Femur (tissue), 1 donor: ENCODE data around the gene NKD2.

Source experiments
- DNase-seq: peaks from one replicate; pipeline ENCODE4 v3.0.0-alpha.2; 2017

Gene NKD2

GRCh38 chr5:1001406-1002270, 7.0 kb upstream of the NKD2 start:
- DNase-seq: peak; percentile 23

- no peak for DNase-seq
Measured at GRCh38 chr5:1002271-1002546, 6.4 kb upstream of the NKD2 start.

GRCh38 chr5:1002836-1003235, 5.8 kb upstream of the NKD2 start:
- peak; percentile 11 for DNase-seq

GRCh38 chr5:1003296-1003937, 5.2 kb upstream of the NKD2 start:
- peak; percentile 20 for DNase-seq

GRCh38 chr5:1004461-1005248, 3.9 kb upstream of the NKD2 start:
- DNase-seq: peak; percentile 69

GRCh38 chr5:1005249-1005851, 3.3 kb upstream of the NKD2 start:
- peak; percentile 18 for DNase-seq

GRCh38 chr5:1005904-1006655, 2.5 kb upstream of the NKD2 start:
- peak; percentile 13 for DNase-seq

- DNase-seq: peak; percentile 14
Measured at GRCh38 chr5:1006656-1007071, 1.9 kb upstream of the NKD2 start.

- DNase-seq: peak; percentile 17
Measured at GRCh38 chr5:1007221-1007680, 1.4 kb upstream of the NKD2 start.

GRCh38 chr5:1007681-1008450, 736 bp upstream of the NKD2 start:
- peak; percentile 21 for DNase-seq

GRCh38 chr5:1009359-1010180, 968 bp downstream of the NKD2 start:
- no peak for DNase-seq

GRCh38 chr5:1010181-1010510, 1.5 kb downstream of the NKD2 start:
- no peak for DNase-seq

GRCh38 chr5:1010641-1011046, 2.0 kb downstream of the NKD2 start:
- DNase-seq: no peak

- no peak for DNase-seq
Measured at GRCh38 chr5:1011226-1011631, 2.6 kb downstream of the NKD2 start.

- DNase-seq: no peak
Measured at GRCh38 chr5:1011741-1012312, 3.2 kb downstream of the NKD2 start.

- no peak for DNase-seq
Measured at GRCh38 chr5:1012313-1012841, 3.8 kb downstream of the NKD2 start.

- no peak for DNase-seq
Measured at GRCh38 chr5:1012900-1013237, 4.3 kb downstream of the NKD2 start.

- DNase-seq: no peak
Measured at GRCh38 chr5:1013238-1013947, 4.8 kb downstream of the NKD2 start.

GRCh38 chr5:1013948-1014301, 5.3 kb downstream of the NKD2 start:
- no peak for DNase-seq

- no peak for DNase-seq
Measured at GRCh38 chr5:1014346-1014745, 5.7 kb downstream of the NKD2 start.
